Upper lobe of right lung (tissue), 1 donor: Measurements from ENCODE around the gene VANGL1. TPM values are rescaled to one million over a fixed set of nuclear protein-coding genes. Genes with fewer than 3 reads are reported as not detected.

Source experiments
- ATAC-seq: fragments of 200-7000 bp; cut with Tn5 transposase; one replicate; pipeline ENCODE4 v1.9.1; 2020; ENCODE audit warnings: mild to moderate bottlenecking, moderate library complexity
- DNase-seq: peaks from one replicate; pipeline ENCODE4 v3.0.0-alpha.2; 2020
- H3K27ac ChIP-seq: fragments of 200-600 bp; one replicate; pipeline ENCODE4 v1.8.0; 2022
- H3K27me3 ChIP-seq: fragments of 200-600 bp; one replicate; pipeline ENCODE4 v1.8.0; 2022; ENCODE audit warnings: mild to moderate bottlenecking
- H3K36me3 ChIP-seq: fragments of 200-600 bp; one replicate; pipeline ENCODE4 v1.8.0; 2022
- H3K4me1 ChIP-seq: fragments of 200-600 bp; one replicate; pipeline ENCODE4 v1.8.0; 2022
- H3K4me3 ChIP-seq: fragments of 200-600 bp; one replicate; pipeline ENCODE4 v1.8.0; 2022; ENCODE audit warnings: mild to moderate bottlenecking
- H3K9me3 ChIP-seq: fragments of 200-600 bp; one replicate; pipeline ENCODE4 v1.8.0; 2022
- CTCF ChIP-seq: fragments of 200-600 bp; IDR thresholded peaks from one replicate; pipeline ENCODE4 v1.8.0; 2022; ENCODE audit warnings: antibody characterized with exemption
- intact Hi-C: fragments of 100-400 bp; cut with DNase I; formaldehyde crosslinking; loops from one replicate; pipeline ENCODE4 v1.11.0; 2022
- total RNA-seq: library from RNA; stranded (reverse); fragmentation: NEBNext Ultra II Directional; extraction: Animal tissue kit (Norgen Biotek cat#: 25700); gene quantifications from one replicate; pipeline ENCODE4 v1.2.1, GENCODE V29; 2021
- donor health status: DM: no; HTN: yes; CAD: no; lungs with severe emphysema.

The VANGL1 gene
- total RNA-seq, 1 donor from 2014 or later = 10.4 TPM

GRCh38 chr1:115676498-115677181 is 34.9 kb downstream of the VANGL1 start:
- peaks cover 6% of the 10 kb centered on the region for H3K36me3 ChIP-seq
- H3K4me3 ChIP-seq = no peak overlapping the region
- DNase-seq (no peak), ATAC-seq (no peak)
- no peaks in the 10 kb centered on the region for H3K4me1 ChIP-seq
- intact Hi-C loops = no loop called here
- H3K27me3 ChIP-seq = no peaks in the 10 kb centered on the region
- no peaks in the 10 kb centered on the region for H3K9me3 ChIP-seq
- no peak overlapping the region for H3K27ac ChIP-seq
- TF ChIP-seq CTCF = no peak

- Histone ChIP-seq H3K9me3 (no peaks in the 10 kb centered on the region), H3K27ac (no peak overlapping the region), H3K4me3 (no peak overlapping the region), H3K27me3 (no peaks in the 10 kb centered on the region), H3K4me1 (no peaks in the 10 kb centered on the region), H3K36me3 (peaks cover 6% of the 10 kb centered on the region)
- ATAC-seq (no peak), DNase-seq (no peak)
- intact Hi-C loops = no loop called here
- TF ChIP-seq CTCF = no peak
Observed at GRCh38 chr1:115677182-115677555, 35.4 kb downstream of the VANGL1 start.

DNA sequence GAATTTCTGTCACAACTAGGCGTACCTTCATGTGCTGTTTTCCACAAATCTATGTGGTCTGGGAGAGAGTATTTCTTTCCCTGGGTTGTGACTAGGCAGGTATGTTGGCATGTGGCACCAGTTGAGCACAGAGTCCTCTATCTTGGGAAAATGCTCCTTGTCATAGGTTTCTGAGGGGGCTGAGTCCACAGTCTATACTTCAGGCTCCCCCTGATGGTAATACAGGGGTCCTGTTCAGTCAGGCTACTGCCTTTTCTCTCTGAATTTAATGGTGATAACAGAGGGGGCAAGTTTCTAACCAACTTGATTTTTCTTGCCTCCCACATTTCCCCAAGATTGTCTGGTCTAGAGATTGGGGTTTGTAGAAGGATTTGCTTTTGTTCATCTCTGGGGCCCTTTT is 35.8 kb downstream of the VANGL1 start:
- Histone ChIP-seq H3K4me1 (no peaks in the 10 kb centered on the region), H3K27me3 (no peaks in the 10 kb centered on the region), H3K27ac (no peak overlapping the region), H3K36me3 (peaks cover 6% of the 10 kb centered on the region), H3K4me3 (no peak overlapping the region), H3K9me3 (no peaks in the 10 kb centered on the region)
- no peak for ATAC-seq
- no peak for DNase-seq
- intact Hi-C loops = no loop called here
- TF ChIP-seq CTCF = peak; percentile 6

DNA sequence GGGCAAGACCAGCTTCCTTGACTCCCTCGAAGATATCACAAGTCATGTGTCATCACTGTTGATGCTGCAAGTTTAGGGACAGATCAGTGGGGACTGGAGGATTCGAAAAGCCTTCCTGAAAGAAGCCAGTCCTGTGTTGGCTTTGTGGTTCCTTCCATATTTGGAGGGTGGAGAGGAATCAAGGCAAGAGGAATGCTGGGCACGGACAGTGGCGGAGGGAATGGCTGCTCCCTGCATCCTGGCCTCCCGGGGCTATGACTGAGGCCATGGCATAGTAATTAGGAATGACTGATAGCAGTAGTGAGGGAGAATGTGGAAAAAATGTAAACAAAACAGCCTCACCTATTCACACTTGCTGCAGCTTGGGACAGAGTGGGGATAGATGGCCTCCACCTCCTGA is 36.4 kb downstream of the VANGL1 start:
- H3K27ac ChIP-seq = no peak overlapping the region
- TF ChIP-seq CTCF = no peak
- no peak overlapping the region for H3K4me3 ChIP-seq
- H3K27me3 ChIP-seq = no peaks in the 10 kb centered on the region
- intact Hi-C loops = no loop called here
- H3K36me3 ChIP-seq = peaks cover 6% of the 10 kb centered on the region
- H3K4me1 ChIP-seq = no peaks in the 10 kb centered on the region
- no peaks in the 10 kb centered on the region for H3K9me3 ChIP-seq
- DNase-seq (no peak), ATAC-seq (no peak)

- H3K36me3 ChIP-seq = peaks cover 9% of the 10 kb centered on the region
- no peak overlapping the region for H3K27ac ChIP-seq
- DNase-seq (no peak), ATAC-seq (peak; percentile 74)
- no peak overlapping the region for H3K4me3 ChIP-seq
- intact Hi-C loops = no loop called here
- no peaks in the 10 kb centered on the region for H3K4me1 ChIP-seq
- no peaks in the 10 kb centered on the region for H3K27me3 ChIP-seq
- no peaks in the 10 kb centered on the region for H3K9me3 ChIP-seq
- TF ChIP-seq CTCF = no peak
Observed at GRCh38 chr1:115679141-115679611, 37.4 kb downstream of the VANGL1 start.

DNA sequence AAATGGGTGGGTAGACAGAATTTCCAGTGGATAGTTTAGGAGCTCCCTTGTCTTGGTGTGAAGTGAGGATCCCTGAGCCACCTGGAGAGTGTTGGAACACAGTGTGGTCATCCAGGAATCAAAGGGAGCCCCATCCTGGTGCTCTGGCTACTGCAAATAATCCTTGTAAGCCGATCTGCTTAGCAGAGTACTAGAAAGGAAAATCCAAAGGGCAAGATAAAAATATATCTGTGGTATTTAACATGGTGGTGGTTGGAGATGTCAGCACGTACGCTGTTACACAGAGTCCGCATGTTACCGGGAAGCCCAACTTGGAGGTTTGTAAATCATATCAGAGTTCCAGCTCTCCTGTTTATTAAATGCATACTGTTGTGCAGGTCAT is 39.0 kb downstream of the VANGL1 start:
- TF ChIP-seq CTCF = no peak
- Histone ChIP-seq H3K9me3 (no peaks in the 10 kb centered on the region), H3K27ac (no peak overlapping the region), H3K4me3 (no peak overlapping the region), H3K36me3 (peaks cover 25% of the 10 kb centered on the region), H3K4me1 (no peaks in the 10 kb centered on the region), H3K27me3 (no peaks in the 10 kb centered on the region)
- no peak for ATAC-seq
- DNase-seq = no peak
- intact Hi-C loops = no loop called here
